PFSK-1 (cell line): ENCODE data around the gene SPG7.

Source experiments
- FOXP2 ChIP-seq: optimal IDR thresholded peaks from 2 replicates; pipeline ENCODE3; 2011; ENCODE audit warnings: borderline replicate concordance, control low read depth, inconsistent platforms; ENCODE audit not compliant: insufficient read depth; ENCODE audit errors: extremely low read length, extremely low read depth
- POLR2AphosphoS5 ChIP-seq: IDR thresholded peaks from 2 replicates; pipeline ENCODE4 v1.6.1; 2012; ENCODE audit warnings: low read depth, mild to moderate bottlenecking, control low read depth, low read length, moderate library complexity
- SIN3A ChIP-seq: IDR thresholded peaks from 2 replicates; pipeline ENCODE4 v1.6.1; 2012; ENCODE audit warnings: mild to moderate bottlenecking, low read length, moderate library complexity, borderline replicate concordance; ENCODE audit not compliant: insufficient read depth
- TAF1 ChIP-seq: IDR thresholded peaks from 2 replicates; pipeline ENCODE4 v1.6.1; 2012; ENCODE audit warnings: low read length, control low read depth, borderline replicate concordance; ENCODE audit not compliant: insufficient read depth
- TF ChIP-seq, protein P1 (sequence below), 2 experiments: IDR thresholded peaks; 2 replicates each; pipeline versions ENCODE4 v1.6.1 to v1.8.0; 2011 to 2012; ENCODE audit warnings: low read depth in 2 of 2, low read length in 2 of 2, control low read depth in 1 of 2, inconsistent platforms in 1 of 2, mild to moderate bottlenecking in 1 of 2, moderate library complexity in 1 of 2; ENCODE audit not compliant: insufficient read depth in 1 of 2

The SPG7 gene

DNA sequence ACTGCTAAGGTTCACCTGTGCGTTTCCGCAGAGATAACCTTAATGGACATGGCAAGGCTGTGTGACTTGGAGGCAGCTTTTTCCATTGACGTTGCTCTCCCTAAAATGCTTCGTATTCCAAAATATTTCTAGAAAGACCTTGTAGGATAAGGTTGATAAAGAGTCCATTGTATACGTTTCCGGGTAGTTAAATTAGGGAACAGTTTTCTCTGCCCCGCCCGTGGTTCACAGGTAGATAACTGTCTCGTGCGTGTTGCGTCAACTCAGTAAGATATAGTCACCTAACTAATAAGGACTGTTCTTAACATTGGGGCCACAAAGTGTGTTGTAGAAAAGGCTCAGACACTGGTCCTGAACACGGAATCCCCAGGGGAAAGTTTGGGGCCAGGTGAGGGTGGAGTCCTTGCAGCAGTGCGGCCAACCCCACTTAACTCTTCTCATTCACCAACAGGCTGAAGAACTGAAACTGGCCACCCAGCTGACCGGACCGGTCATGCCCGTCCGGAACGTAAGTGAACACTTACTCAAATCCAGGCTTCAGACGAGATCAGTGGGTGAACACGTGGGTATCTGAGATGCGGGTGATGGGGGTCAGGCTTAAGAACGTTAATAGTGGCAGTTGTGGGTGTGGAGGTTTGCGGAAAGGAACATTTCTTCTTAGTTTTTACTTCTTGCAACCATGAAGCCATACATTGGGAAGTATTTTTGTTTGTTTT is 53.8 kb downstream of the SPG7 start:
- TF ChIP-seq, protein P1, sequence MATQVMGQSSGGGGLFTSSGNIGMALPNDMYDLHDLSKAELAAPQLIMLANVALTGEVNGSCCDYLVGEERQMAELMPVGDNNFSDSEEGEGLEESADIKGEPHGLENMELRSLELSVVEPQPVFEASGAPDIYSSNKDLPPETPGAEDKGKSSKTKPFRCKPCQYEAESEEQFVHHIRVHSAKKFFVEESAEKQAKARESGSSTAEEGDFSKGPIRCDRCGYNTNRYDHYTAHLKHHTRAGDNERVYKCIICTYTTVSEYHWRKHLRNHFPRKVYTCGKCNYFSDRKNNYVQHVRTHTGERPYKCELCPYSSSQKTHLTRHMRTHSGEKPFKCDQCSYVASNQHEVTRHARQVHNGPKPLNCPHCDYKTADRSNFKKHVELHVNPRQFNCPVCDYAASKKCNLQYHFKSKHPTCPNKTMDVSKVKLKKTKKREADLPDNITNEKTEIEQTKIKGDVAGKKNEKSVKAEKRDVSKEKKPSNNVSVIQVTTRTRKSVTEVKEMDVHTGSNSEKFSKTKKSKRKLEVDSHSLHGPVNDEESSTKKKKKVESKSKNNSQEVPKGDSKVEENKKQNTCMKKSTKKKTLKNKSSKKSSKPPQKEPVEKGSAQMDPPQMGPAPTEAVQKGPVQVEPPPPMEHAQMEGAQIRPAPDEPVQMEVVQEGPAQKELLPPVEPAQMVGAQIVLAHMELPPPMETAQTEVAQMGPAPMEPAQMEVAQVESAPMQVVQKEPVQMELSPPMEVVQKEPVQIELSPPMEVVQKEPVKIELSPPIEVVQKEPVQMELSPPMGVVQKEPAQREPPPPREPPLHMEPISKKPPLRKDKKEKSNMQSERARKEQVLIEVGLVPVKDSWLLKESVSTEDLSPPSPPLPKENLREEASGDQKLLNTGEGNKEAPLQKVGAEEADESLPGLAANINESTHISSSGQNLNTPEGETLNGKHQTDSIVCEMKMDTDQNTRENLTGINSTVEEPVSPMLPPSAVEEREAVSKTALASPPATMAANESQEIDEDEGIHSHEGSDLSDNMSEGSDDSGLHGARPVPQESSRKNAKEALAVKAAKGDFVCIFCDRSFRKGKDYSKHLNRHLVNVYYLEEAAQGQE (IDR thresholded peaks at IDR 0.05; ENCODE audit: insufficient read depth in 1 of 2, low read depth in 2 of 2, low read length in 2 of 2) = no peak
- TF ChIP-seq TAF1 = no peak
- TF ChIP-seq FOXP2 = no peak
- peak; percentile 73; the same call in 1 of the 2 replicates for TF ChIP-seq SIN3A
- peak; percentile 49; the same call in 1 of the 2 replicates for TF ChIP-seq POLR2AphosphoS5

DNA sequence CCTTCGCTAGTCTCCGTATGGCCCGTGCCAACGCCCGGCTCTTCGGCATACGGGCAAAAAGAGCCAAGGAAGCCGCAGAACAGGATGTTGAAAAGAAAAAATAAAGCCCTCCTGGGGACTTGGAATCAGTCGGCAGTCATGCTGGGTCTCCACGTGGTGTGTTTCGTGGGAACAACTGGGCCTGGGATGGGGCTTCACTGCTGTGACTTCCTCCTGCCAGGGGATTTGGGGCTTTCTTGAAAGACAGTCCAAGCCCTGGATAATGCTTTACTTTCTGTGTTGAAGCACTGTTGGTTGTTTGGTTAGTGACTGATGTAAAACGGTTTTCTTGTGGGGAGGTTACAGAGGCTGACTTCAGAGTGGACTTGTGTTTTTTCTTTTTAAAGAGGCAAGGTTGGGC is 54.7 kb downstream of the SPG7 start:
- no peak for TF ChIP-seq FOXP2
- no peak for TF ChIP-seq POLR2AphosphoS5
- TF ChIP-seq TAF1 = no peak
- no peak for TF ChIP-seq SIN3A
- TF ChIP-seq, protein P1 (IDR thresholded peaks at IDR 0.05; ENCODE audit: insufficient read depth in 1 of 2, low read depth in 2 of 2, low read length in 2 of 2) = no peak

DNA sequence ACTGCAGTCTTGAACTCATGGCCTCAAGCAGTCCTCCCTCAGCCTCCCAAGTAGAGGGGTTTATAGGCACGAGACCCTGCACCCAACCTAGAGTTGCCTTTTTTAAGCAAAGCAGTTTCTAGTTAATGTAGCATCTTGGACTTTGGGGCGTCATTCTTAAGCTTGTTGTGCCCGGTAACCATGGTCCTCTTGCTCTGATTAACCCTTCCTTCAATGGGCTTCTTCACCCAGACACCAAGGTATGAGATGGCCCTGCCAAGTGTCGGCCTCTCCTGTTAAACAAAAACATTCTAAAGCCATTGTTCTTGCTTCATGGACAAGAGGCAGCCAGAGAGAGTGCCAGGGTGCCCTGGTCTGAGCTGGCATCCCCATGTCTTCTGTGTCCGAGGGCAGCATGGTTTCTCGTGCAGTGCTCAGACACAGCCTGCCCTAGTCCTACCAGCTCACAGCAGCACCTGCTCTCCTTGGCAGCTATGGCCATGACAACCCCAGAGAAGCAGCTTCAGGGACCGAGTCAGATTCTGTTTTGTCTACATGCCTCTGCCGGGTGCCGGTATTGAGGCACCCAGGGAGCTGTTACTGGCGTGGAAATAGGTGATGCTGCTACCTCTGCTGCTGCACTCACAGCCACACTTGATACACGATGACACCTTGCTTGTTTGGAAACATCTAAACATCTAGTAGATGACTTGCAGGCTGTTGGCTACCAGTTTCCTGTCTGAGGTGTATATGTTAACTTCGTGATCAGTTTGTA is 55.6 kb downstream of the SPG7 start:
- TF ChIP-seq, protein P1 (IDR thresholded peaks at IDR 0.05; ENCODE audit: insufficient read depth in 1 of 2, low read depth in 2 of 2, low read length in 2 of 2) = no peak
- TF ChIP-seq FOXP2 (no peak), TAF1 (no peak), POLR2AphosphoS5 (peak; percentile 39; the same call in 1 of the 2 replicates)

DNA sequence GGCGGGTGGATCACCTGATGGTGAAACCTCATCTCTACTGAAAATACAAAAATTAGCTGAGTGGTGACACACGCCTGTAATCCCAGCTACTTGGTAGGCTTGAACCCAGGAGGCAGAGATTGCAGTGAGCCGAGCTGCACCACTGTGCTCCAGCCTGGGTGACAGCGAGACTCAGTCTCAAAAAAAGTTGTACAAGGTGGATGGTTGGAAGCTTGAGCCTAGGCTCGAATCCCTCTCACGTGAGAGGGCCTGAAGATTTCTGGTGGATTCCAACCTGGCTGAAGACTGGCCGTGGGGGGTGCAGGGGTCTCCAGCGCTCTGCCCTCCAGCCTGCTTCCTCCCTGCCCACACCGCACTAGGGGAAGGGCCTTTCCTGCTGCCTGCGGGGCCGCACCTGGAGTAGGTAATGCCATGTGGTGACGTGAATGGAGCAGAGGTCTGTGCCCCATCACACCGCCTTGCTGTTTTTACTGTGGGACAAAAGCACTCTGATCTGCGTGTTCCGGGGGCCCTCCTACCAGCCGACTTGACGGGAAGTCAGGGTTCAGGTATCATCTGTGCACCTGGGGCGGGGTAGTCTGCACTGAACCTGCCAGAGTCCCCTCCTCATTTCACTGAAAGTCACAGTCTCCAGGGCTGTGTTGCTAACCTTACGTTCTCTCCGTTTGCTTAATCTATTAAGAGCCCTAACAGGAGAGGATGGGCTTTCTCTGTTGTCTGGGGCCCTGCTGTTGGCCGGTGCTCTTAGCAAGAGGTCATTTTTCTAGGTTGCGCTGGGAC is 56.5 kb downstream of the SPG7 start:
- TF ChIP-seq FOXP2 (no peak), SIN3A (no peak), TAF1 (peak; percentile 26; the same call in 1 of the 2 replicates), POLR2AphosphoS5 (peak; percentile 50)

DNA sequence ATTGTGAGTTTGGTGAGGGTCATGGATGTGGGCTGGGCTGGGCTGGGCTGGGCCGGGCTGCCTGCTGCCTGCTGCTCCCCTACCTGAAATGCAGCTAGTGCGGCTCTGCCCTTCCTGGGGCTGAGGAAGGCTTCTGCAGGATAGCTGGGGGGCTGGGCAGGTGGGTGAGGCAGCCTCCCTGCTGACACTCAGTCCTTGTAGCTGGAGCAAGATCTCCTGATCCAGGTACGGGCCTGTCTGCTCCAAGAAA is 57.0 kb downstream of the SPG7 start:
- TF ChIP-seq TAF1 (no peak), SIN3A (peak; percentile 83; the same call in 1 of the 2 replicates), FOXP2 (peak; percentile 50)
